T47D (cell line): ENCODE data around the gene CACNA2D1.
"Not testable (repeated sequence)": the region's sequence is repeated elsewhere in the genome, so short reads cannot be mapped to it uniquely, and the experiment has no call there.

Experiments used
- DNase-seq, 2 experiments: peaks; one replicate each; pipeline versions ENCODE4 v3.0.0 to v3.0.0-alpha.2; 2011 to 2012; ENCODE audit warnings: low read depth in 1 of 2, low spot score in 1 of 2
- JUND ChIP-seq: IDR thresholded peaks from 2 replicates; pipeline ENCODE4 v1.6.1; 2012; ENCODE audit warnings: low read depth
- in situ Hi-C: cut with HindIII; loops from 2 replicates; pipeline ENCODE4 v1.10.0; 2016; ENCODE audit warnings: low sequenced_read_pairs, low pct_unique_long_range_greater_than_20kb

CACNA2D1 gene

DNA sequence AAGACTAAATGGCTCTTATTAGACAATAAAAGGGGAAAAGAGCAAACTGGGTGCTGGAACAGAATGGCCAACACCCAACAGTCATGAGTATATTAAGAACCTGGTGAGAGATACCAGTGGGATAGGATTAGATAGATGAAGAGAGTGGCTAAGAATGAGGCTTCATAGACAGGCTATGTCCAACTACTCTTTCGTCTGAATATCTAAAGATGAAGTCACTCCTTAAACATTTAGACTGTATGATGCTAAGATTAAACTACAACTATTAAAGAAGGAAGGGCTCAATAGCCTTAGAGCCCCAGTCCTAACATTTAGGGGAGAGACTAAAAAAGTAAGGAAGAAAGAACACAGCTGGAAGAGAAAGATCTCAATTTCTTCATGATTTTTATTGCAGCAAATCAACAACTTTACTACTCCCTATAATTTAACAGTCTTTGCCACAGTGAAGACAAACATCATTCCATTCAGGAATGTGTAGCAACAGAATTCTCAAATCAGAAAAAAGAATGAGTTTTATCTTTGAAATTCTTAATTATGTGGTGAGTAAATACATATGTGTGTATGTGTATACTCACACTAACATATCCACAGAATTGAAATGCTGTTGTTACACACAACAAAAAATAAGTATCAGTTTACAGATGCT, 45.6 kb downstream of the CACNA2D1 start:
- TF ChIP-seq JUND = no peak
- DNase-seq = no peak
- in situ Hi-C loops = no loop called here

DNA sequence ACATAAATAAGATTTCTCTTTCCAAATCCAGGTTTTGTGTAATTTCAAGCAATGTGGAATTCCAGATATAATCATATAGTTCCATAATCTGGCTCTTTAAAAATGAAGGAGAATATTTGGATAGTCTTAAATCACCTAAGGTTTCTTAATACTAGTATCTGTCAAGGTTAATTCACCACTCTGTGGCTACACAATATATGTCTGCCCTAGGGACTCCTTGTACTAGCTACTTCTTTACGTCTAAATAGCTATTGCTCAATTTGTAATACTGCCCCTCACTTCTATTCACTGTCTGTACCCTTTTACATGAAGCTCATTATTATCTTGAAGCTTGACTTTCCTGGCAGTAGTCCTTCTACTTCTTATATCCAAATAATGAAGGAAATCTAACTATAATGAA, 47.2 kb downstream of the CACNA2D1 start:
- no peak for TF ChIP-seq JUND
- in situ Hi-C loops = no loop called here
- DNase-seq = no peak

GRCh38 chr7:82395147-82395546, 48.4 kb downstream of the CACNA2D1 start:
- TF ChIP-seq JUND = no peak
- DNase-seq = no peak
- in situ Hi-C loops = no loop called here

DNA sequence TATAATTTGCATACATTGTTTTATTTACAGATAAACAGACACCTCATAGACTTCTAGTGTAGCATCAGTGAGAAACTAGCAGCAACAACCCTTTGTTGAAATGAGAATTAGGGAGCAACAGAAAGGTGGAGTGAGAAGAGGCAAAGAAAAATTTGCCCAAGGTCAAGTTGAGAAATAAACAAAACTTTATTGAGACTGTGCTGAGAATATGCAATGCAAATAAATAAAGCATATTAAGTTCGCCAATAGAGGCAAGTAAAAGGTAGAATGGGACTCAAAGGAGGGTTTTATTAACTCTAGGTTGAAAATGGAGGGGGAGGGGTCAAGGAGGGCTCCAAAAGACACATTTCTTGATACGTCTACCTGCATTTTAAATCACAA, 49.7 kb downstream of the CACNA2D1 start:
- no peak for TF ChIP-seq JUND
- DNase-seq = no peak
- in situ Hi-C loops = no loop called here

DNA sequence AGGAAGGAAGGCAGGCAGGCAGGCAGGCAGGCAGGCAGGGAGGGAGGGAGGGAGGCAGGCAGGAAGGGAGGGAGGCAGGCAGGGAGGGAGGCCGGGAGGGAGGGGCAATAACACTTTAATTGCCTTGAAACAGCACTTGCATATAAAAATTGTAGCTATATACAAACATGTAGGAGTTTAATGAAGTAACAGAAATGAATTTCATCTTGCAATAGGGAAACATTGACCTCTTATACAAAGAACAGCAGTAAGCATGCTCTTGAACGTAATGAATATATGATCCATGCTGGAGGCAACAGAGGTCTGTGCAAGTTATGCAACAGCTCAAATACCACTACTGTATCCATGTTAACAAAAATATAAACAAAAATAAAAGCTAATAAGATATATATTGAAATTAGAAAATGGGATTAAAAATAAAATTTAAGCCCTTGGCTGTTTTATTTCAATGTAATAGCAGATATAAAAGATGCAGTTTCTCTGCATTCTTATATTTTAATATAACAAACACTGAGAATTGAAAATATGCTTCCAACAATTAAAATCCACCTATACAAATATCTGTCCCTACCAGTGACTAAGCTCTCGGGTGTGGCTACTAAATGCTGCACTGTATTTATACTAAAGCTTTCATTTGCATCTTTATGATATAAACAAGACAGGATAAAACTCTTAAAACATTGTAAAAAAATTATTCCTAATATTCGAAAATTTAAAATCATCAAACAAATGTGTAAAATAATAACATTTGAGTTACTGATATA, 50.3 kb downstream of the CACNA2D1 start:
- TF ChIP-seq JUND = no peak
- in situ Hi-C loops = no loop called here
- DNase-seq = no peak

DNA sequence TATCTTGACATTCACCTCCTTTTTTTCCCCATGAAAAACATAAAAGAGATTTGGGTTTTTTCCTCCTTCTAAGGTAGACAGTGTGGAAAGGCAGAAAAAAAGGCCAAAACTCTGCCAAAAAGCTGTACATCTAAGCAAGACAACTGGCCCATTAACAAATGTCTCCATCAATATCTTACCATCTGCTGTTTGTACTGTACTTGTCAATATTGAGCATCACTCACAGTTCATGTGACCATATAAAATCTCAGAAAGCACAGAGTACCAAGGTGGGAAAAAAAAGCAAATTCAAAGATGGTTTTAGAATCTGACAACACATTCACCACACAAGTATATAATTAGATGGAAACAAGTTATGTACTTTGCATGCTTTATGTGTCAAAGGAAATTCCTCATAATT, 52.6 kb downstream of the CACNA2D1 start:
- in situ Hi-C loops = no loop called here
- DNase-seq = no peak
- TF ChIP-seq JUND = no peak

- no peak for TF ChIP-seq JUND
- in situ Hi-C loops = no loop called here
- no peak for DNase-seq
Observed at GRCh38 chr7:82389876-82390275, 53.7 kb downstream of the CACNA2D1 start.

- no peak for DNase-seq
- no peak for TF ChIP-seq JUND
- in situ Hi-C loops = no loop called here
Observed at GRCh38 chr7:82388138-82388537, 55.4 kb downstream of the CACNA2D1 start.

GRCh38 chr7:82386571-82386970, 57.0 kb downstream of the CACNA2D1 start:
- in situ Hi-C loops, DNase-seq: not testable (repeated sequence)

DNA sequence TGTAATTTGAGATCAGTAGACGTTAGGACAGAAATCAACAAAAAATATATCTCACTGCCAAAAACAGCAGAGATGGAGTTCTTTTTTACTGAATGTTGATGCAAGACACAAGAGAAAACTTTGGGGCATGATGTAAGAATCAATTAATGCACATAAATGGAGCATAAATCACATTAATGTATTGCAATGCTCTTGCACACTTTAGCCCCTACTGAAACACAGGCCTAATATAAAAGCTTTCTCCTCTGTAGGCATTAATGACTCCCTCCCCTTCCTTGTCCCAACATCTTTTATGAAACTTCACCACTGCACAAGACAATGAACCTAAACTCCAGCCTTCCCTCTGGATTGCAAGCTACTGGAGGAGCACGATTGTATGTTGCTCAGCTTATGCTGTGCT, 58.8 kb downstream of the CACNA2D1 start:
- in situ Hi-C loops = no loop called here
- TF ChIP-seq JUND = no peak
- no peak for DNase-seq

- no peak for TF ChIP-seq JUND
- DNase-seq = no peak
- in situ Hi-C loops = no loop called here
Observed at GRCh38 chr7:82384051-82384464, 59.5 kb downstream of the CACNA2D1 start.

DNA sequence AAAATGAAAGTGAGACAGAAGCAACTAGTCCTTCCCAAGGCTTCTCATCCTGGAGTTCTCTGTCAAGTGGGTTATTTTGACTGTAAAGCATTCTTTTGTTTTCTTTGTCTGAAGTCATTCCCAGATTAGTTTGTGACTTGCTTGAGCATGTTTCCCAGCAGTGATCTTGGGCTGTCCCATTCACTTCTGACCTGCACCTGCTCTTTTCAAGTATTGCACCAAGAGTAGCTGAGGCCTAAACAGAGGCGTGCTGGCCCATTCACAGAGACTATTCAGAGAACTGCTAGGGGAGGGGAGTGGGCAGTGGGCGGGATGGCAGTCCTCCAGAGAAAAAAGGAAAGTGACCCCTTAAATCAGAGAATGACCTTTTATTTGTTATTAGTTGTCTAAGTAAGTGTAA, 61.3 kb downstream of the CACNA2D1 start:
- TF ChIP-seq JUND = no peak
- no peak for DNase-seq
- in situ Hi-C loops = no loop called here

DNA sequence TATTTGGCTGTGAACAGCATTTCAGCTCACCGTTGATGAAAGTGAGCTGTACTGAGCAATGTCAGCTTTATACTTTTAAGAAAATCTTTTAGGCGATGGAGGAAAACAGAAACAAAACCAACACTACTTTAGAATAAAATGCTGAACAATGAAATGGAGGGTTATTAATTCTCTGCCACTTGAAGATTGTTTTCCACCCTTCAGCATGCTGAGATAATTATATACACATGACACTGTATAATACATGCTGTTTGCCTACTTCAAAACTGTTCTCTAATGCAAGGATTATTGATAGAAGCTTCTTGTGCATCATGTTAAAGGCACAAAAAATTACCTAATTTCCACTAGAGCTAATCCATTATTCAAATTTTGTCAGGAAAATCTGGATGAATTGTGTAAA, 66.8 kb downstream of the CACNA2D1 start:
- in situ Hi-C loops = no loop called here
- TF ChIP-seq JUND = no peak
- no peak for DNase-seq

- DNase-seq = no peak
- TF ChIP-seq JUND = no peak
- in situ Hi-C loops = no loop called here
Observed at GRCh38 chr7:82375713-82376112, 67.9 kb downstream of the CACNA2D1 start.
